KBM-7 (cell line): ENCODE data around the gene CEP72.
"Not testable (repeated sequence)": the region's sequence is repeated elsewhere in the genome, so short reads cannot be mapped to it uniquely, and the experiment has no call there.

ENCODE experiments used
- DNase-seq: peaks from one replicate; pipeline ENCODE4 v3.0.0-alpha.2; 2015
- in situ Hi-C: fragments of 300-500 bp; cut with MboI; formaldehyde crosslinking; loops from 2 replicates; pipeline ENCODE4 v1.14.3; 2020; ENCODE audit warnings: low sequenced_read_pairs, low pct_unique_long_range_greater_than_20kb, mixed read lengths

The CEP72 gene

DNA sequence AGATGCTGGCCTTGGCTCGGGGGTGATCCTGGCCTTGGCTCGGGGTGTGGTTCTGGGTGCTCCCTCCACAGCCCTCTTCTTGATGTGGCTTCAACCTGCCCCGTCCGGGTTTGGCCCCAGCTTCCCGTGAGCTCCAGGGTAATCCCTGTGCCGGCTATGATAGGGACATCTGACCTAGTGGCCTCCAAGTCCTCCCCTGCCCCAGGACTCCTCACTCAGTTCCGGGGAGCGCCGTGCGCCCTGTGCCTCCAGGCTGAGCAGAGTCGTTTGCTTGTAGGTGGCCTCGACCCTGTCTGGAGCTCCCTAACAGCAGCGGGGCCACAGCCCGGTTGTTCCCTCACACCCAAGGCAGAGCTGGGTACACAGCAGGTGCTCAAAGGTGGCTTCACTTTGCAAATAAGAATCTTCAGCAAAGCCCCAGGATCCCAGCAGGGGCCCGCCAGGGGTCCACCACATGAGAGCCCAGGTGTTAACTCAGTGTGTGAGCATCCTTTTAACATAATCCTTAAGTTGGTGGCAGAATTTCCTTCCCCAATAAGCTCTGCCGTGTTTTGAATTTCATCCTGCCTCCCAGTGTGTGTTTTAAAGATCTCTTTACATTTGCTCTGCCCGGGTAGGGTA lies 32.3 kb upstream of the CEP72 start:
- in situ Hi-C loops = no loop called here
- DNase-seq = no peak

DNA sequence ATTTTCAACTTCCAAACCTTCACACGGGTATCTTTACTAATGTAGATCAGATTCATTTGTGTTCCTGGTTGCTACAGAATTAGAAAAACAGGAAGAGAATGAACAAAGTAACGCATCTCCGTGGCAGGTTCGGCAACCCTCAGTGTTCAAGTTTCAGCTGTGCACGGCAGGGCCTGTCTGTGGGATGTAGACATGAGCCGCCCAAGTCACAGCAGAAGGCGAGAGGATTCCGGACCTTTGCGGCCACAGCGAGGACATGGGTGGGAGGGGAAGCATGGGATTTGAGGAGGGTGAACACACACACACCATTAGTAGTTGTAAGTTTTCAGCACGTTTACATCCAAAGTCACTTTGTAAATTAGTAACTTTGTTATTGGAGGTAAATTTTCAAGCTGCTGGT lies 31.7 kb upstream of the CEP72 start:
- in situ Hi-C loops = no loop called here
- DNase-seq = no peak

DNA sequence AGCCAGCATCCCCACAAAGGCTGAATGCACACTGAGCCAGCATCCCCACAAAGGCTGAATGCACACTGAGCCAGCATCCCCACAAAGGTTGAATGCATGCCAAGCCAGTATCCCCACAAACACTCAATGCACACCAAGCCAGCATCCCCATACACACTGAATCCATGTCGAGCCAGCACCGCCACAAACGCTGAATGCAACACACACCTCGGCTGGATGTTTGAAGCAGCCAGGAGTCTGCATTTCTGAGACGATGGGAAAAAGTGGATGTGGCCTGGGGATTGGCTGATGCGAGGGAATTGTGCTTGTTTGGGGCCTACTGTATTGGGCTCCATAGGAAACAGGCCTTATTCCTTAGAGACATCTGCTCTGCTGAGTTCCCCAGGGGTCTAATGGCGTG lies 30.9 kb upstream of the CEP72 start:
- no peak for DNase-seq
- in situ Hi-C loops = no loop called here

GRCh38 chr5:581941-582340 lies 30.2 kb upstream of the CEP72 start:
- in situ Hi-C loops = no loop called here
- DNase-seq = no peak

DNA sequence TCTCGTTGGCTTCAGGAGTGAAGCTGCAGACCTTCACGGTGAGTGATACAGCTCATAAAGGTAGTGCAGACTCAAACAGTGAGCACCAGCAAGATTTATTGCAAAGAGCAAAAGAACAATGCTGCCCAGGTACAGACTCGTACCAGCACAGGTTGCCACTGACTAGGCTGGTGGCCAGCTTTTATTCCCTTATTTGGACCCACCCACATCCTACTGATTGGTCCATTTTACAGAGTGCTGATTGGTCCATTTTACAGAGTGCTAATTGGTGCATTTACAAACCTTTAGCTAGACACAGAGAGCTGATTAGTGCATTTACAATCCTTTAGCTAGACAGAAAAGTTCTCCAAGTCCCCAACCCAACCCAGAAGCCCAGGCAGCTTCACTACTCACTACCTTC lies 29.7 kb upstream of the CEP72 start:
- in situ Hi-C loops, DNase-seq: not testable (repeated sequence)

- DNase-seq = no peak
- in situ Hi-C loops = no loop called here
These were observed 29.1 kb upstream of the CEP72 start for GRCh38 chr5:582936-583635.

DNA sequence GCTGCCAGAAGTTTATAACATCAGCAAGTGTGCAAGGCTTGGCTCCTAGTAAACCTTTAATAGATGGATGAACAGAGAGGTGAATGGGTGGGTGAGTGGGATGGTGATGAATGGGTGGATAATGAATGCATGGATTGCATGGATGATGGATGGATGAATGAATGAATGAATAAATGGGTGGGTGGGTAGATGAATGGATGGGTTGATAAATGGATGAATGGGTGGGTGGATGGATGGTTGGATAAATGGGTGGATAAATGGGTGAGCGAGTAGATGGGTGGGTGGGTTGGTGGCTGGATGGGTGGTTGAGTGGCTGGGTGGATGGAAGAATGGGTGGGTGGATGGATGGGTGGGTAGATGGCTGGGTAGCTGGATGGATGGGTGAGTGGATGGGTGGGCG lies 28.5 kb upstream of the CEP72 start:
- no peak for DNase-seq
- in situ Hi-C loops = no loop called here

GRCh38 chr5:584216-584615 lies 27.9 kb upstream of the CEP72 start:
- in situ Hi-C loops = no loop called here
- DNase-seq = no peak

DNA sequence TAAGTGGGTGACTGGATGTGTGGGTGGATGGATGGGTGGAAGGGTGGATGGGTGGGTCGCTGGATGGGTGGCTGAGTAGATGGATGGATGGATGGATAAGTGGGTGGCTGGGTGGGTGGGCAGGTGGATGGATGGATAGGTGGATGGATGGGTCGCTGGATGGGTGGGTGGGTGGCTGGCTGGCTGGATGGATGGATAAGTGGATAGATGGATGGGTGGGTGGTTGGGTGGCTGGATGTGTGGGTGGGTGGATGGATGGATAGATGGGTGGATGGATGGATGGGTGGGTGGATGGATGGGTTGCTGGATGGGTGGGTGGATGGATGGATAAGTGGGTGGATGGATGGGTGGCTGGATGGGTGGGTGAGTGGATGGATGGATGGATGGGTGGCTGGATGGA lies 27.3 kb upstream of the CEP72 start:
- in situ Hi-C loops = no loop called here
- no peak for DNase-seq

GRCh38 chr5:585556-585955 lies 26.6 kb upstream of the CEP72 start:
- in situ Hi-C loops = no loop called here
- no peak for DNase-seq

DNA sequence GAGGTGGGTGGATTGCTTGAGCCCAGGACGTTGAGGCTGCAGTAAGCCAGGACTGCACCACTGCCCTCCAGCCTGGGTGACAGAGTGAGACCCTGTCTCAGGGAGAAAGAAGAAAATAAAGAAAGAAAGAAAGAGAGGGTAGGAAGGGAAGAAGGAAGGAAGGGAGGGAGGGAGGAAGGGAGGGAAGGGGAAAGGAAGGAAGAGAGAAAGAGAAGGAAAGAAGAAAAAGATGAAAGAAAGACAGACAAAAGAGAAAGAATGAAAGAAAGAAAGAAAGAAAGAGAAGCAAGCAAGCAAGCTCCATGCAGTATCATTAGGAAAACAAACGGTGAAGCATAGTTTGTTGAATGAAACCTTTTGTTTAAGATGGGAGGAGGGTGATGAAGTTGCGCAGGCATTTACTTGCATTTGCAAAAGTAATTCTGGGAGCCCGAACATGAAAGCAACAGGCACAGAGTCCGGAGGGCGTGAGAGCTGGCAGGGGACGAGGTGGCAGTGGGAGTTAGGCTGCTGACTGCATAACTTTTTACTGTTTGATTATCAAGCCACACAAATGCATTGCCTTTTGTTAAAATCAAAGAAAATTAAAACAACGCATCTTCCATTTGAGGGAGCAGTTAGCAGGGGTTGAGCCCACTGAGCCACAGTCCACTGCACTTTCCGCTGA lies 26.0 kb upstream of the CEP72 start:
- no peak for DNase-seq
- in situ Hi-C loops = no loop called here

DNA sequence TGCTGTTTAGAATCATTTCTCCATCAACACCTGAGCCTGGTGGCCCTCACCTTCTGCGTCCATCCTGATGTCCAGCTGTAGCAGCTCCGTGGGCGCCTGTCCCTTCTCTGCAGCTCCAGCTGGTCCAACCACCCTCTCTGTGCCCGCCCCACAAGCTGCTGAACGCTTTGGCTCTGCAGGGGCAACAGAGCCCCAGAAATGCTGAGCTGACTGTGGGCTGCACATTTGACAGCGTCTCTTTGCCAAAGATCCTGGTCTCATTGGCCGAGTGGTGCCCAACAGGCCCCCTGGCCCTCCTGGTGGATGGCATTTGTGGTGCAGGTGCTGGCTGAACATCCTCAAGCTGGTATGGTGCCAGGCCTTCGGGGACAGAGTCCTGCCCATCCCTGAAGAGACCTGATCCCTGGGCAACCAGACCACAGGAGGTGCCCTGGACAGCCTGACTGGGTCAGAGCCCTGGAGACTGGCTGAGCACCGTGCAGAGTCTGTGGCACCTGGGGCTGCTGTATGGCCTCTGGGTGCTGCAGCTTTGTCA lies 25.3 kb upstream of the CEP72 start:
- no peak for DNase-seq
- in situ Hi-C loops = no loop called here

- DNase-seq = no peak
These were observed 24.7 kb upstream of the CEP72 start for GRCh38 chr5:587403-587802.

DNA sequence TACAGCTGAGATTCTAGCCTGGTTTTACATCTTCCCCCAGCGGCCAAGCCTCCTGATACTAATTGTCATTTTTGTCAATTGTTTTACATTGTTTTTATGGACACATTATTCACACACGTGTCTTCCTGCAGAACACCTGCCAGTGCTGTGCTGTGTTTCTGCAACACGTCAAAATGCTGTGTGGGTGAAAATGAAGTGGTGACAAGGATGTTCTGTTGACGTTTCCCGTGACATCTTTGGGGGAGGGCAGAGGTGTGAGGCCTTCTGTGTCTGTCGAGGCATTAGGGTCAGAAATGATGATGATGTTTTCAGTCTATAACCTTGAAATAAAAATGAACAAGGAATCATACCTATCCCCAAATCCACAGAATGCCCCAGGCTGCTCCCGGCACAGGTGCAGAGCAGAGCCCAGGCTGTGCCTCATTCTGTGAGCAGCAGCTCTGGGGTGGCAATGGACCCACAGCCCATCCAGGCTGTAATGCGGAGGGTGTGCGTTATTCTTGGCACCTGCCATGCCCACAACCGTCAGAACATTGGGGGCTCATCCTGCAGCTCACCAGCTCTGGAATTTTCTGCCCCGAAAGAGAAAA lies 23.6 kb upstream of the CEP72 start:
- in situ Hi-C loops = no loop called here
- DNase-seq = no peak

More at GRCh38 chr5:587403-587802, 24.7 kb upstream of the CEP72 start:
- in situ Hi-C loops = no loop called here

GRCh38 chr5:589173-589572 lies 23.0 kb upstream of the CEP72 start:
- in situ Hi-C loops = no loop called here
- DNase-seq = no peak

- DNase-seq = no peak
- in situ Hi-C loops = no loop called here
These were observed 22.6 kb upstream of the CEP72 start for GRCh38 chr5:589588-589987.

DNA sequence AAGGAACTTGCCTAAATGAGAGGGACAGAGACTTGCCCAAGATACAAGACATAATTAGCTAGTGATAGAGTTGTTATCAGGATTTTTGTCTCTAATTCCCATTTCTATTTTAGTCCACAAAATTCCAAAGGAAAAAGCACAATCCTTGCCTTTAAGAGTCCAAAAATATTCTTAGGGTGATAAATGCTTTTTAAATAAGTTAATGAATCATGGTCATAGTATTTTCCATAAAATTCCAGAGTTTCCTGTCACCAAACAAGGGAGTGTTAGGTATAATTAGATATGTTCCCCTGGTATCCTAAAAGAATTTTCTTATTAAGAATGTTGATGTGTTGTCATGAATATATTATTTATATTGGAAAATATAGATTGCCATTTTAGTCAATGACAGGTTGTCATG lies 21.8 kb upstream of the CEP72 start:
- in situ Hi-C loops = no loop called here
- no peak for DNase-seq

DNA sequence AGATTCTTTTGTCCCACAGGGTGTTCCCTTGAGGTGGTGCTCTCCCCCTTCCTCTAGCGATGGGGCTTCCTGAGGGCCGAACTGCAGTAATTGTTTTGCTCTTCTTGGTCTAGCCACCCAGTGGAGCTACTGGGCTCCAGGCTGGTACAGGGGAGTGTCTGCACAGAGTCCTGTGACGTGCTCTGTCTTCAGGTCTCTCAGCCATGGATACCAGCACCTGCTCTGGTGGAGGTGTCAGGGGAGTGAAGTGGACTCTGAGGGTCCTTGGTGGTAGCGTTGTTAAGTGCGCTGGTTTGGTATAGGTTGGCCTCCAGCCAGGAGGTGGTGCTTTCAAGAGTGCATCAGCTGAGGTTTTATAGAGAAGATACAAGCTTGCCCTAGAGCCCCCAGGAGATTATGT lies 20.4 kb upstream of the CEP72 start:
- no peak for DNase-seq
- in situ Hi-C loops = no loop called here

- in situ Hi-C loops = no loop called here
- no peak for DNase-seq
These were observed 20.0 kb upstream of the CEP72 start for GRCh38 chr5:592158-592557.

DNA sequence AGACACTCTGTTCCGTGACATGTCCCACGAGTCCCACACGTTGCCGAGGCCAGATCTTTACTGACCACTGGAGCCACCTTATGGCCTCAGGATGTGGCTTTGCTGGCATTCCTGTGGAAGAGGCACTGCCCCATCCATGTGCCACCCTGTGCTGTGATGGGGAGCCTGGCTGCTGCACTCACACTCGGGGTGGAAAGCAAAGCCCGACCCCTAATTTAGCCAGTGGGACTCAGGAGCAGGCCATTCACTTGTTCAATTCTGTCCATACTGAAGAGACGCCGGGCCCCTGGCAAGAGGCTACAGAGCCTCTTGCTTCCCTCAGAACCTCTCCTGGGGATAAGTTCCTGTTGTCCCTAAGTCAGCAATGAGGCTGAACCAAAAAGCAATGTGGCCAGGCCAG lies 18.6 kb upstream of the CEP72 start:
- in situ Hi-C loops = no loop called here
- DNase-seq = no peak
